ENCODE data around the gene CEP70.
"Not testable (repeated sequence)": the region's sequence is repeated elsewhere in the genome, so short reads cannot be mapped to it uniquely, and the experiment has no call there.

CEP70 gene

GRCh38 chr3:138591392-138591791, 2.7 kb downstream of the CEP70 start:
- DNase-seq: no peak

GRCh38 chr3:138588445-138588844, 5.6 kb downstream of the CEP70 start:
- no peak for DNase-seq

GRCh38 chr3:138587374-138587773, 6.7 kb downstream of the CEP70 start:
- DNase-seq: no peak

DNA sequence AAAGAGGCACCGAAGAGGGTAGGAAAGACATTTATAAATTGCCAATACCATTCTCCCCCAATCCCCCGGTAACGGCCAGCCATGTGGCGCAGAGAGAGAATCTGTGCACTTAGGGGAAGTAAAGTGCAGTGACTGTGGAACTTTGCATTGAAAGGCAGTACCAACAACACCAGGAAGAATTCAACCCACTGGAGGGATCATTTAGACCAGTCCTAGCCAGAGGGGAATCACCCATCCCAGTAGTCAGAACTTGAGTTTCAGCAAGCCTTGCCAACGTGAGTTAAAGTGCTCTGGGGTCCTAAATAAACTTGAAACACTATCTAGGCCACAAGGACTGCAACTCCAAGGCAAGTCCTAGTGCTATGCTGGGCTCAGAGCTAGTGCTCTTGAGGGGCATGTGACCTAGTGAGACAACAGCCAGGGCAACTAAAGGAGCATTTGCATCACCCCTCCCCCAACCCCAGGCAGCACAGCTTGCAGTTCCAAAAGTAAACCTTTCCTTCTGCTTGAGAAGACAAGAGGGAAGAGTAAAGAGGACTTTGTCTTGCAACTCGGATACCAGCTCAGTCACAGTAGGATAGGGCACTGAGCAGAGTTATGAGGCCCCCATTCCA, 15.0 kb downstream of the CEP70 start:
- DNase-seq: no peak

GRCh38 chr3:138578141-138578540, 15.9 kb downstream of the CEP70 start:
- no peak for DNase-seq

- DNase-seq: no peak
These were observed 20.9 kb downstream of the CEP70 start for GRCh38 chr3:138573138-138573537.

DNA sequence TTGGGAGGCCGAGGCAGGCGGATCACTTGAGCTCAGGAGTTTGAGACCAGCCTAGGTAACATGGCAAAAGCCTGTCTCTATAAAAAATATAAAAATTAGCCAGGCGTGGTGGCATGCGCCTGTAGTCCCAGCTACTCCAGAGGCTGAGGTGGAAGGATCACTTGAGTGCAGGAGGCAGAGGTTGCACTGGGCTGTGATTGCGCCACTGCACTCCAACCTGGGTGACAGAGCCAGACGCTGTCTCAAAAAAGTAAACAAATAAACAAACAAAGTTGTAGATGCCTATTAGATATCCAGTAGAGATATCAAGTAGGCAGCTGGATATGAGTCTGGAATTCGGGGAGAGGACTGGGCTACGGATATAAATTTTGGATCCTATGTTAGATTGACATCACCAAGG, 24.4 kb downstream of the CEP70 start:
- DNase-seq: not testable (repeated sequence)

- DNase-seq: no peak
These were observed 25.0 kb downstream of the CEP70 start for GRCh38 chr3:138569090-138569489.

- DNase-seq: no peak
These were observed 26.7 kb downstream of the CEP70 start for GRCh38 chr3:138567403-138567802.

GRCh38 chr3:138566293-138566692, 27.8 kb downstream of the CEP70 start:
- not testable (repeated sequence) for DNase-seq

- not testable (repeated sequence) for DNase-seq
These were observed 31.2 kb downstream of the CEP70 start for GRCh38 chr3:138562902-138563301.

- DNase-seq: no peak
These were observed 33.6 kb downstream of the CEP70 start for GRCh38 chr3:138560501-138560900.

DNA sequence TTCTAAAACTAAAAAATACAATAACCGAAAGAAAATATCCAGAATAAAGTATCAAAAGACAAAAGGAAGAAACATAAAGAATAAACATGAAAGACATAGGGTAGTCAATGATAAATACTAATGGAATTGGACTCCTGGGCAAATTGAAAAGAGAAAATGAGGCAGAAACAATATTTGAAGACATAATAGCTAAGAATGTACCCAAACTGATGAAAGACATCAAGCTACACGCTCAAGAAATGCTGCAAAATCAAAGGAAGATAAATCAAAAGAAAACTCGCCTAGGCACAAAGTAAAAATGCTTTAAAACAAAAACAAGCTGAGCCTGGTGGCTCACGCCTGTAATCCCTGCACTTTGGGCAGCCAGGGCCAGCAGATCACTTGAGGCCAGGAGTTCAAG, 34.9 kb downstream of the CEP70 start:
- no peak for DNase-seq

DNA sequence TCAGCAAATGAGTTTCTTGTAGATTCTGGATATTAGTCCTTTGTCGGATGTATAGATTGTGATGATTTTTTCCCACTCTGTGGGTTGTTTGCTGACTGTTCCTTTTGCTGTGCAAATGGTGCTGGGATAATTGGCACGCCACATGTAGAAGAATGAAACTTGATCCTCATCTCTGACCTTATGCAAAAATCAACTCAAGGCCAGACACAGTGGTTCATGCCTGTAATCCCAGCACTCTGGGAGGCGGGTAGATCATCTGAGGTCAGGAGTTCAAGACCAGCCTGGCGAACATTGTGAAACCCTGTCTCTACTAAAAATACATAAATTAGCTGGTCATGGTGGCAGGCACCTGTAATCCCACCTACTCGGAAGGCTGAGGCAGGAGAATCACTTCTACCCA, 39.3 kb downstream of the CEP70 start:
- not testable (repeated sequence) for DNase-seq

DNA sequence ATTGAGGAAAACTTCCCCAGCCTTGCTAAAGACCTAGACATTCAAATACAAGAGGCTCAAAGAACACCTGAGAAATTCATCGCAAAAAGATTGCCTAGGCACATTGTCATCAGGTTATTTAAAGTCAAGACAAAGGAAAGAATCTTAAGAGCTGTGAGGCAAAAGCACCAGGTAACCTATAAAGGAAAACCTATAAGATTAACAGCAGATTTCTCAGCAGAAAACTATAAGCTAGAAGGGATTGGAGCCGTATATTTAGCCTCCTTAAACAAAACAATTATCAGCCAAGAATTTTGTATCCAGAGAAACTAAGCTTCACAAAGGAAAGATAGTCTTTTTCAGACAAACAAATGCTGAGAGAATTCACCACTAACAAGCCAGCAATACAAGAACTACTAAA, 43.1 kb downstream of the CEP70 start:
- DNase-seq: not testable (repeated sequence)

DNA sequence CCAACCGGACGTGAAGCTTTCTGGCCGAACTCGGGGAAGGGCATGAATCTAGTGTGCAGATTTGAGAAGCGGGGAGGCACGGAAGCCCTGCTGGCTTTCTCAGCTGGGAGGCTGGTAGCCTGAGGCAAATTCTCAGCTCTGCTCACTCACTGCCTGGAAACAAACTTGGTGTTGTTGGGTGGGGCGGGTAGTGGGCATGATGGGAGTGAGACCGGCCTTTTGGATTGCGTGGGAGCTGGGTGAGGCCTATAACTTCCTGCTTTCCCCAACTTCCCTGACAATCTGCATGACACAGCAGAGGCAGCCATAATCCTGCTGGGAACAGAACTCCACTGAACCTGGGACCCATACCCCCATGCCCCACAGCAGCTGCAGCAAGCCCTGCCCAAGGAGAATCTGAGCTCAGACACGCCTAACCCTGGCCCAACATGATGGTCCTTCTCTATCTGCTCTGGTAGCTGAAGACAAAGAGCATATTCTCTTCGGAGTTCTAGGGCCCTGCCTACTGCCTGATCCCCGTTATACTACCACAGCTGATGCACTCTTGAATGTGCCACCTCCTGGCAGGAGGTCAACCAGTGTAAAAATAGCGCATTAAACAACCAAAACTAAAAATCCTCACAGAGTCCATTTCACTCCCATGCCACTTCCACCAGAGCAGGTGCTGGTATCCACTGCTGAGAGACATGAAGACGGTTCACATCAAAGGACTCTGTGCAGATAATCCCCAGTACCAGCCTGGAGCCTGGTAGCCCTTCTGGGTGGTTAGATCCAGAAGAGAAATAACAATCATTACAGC, 44.7 kb downstream of the CEP70 start:
- no peak for DNase-seq

DNA sequence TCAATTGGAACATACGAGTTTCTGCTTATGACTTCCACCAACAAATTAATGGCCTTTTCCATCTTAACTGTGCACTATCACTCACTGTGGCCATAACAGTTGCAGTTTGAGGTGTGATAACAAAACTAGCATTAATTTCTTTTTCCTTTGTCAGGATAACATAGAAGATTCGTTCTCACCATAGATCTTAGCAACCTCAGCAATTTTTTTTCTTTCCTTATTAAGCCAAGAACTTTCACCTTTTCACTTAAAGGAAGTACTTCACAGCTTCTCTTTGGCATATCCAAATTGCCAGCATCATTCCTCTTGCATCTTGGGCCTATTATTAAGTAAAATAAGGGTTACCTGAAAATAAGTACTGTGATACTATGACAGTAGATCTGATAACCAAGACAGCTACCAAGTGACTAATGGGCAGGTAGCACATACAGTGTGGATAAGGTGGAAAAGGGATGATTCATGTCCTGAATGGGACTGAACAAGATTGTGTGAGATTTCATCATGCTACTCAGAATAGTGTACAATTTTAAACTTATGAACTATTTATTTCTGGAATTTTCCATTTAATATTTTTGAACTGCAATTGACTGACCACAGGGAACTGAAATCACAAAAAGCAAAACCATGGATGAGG, 46.6 kb downstream of the CEP70 start:
- no peak for DNase-seq

DNA sequence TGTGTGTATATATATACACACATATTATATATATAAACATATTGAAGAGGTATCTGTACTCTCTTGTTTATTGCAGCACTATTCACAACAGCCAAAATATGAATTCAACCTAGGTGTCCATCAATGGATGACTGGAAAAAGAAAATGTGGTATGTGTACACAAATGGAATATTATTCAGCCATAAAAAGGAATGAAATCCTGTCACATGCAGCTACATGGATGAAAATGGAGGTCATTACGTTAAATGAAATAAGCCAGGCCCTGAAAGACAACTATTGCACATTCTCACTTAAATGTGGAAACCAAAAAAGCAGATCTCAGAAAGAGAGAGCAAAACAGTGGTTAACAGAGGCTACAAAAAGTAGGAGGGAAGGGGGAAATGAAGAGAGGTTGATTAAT, 49.5 kb downstream of the CEP70 start:
- no peak for DNase-seq

DNA sequence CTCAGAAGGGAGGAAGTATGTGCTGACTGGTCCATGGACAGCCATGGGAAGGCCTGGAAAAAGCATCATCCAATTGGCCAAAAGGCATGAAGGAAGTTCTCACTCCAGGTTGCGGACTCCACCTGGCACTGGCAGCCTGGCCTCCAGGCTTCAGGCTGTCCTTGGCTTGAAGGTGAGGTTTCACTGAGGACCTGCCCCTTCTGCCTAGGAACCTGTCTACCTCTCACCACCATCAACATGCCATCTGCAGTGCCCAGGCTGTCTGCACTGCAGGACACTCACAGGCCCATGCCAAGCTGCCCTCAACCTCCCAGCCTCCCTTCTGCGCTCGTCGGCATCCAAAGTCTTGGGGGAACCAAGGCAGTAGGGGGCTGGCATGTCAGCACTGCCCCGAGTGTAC, 51.1 kb downstream of the CEP70 start:
- DNase-seq: no peak

DNA sequence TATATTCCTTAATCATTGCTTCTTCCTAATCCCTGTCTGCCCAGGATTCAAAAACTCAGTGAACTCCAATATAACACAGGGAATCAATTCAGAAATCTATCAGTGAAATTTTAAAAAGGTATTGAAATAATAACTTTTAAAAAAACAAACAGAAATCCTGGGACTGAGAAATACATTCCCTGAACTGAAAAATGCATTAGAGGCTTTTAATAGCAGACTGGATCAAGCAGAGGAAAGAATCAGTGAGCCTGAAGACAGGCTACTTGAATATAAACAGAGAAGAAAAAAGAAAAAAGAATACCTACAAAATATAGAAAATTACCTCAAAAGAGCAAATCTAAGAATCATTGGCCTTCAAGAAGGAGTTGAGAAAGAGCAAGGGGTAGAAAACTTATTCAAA, 54.7 kb downstream of the CEP70 start:
- no peak for DNase-seq

GRCh38 chr3:138521445-138521844, 72.6 kb downstream of the CEP70 start:
- DNase-seq: not testable (repeated sequence)

- DNase-seq: no peak
These were observed 80.8 kb downstream of the CEP70 start for GRCh38 chr3:138513090-138513843.

DNA sequence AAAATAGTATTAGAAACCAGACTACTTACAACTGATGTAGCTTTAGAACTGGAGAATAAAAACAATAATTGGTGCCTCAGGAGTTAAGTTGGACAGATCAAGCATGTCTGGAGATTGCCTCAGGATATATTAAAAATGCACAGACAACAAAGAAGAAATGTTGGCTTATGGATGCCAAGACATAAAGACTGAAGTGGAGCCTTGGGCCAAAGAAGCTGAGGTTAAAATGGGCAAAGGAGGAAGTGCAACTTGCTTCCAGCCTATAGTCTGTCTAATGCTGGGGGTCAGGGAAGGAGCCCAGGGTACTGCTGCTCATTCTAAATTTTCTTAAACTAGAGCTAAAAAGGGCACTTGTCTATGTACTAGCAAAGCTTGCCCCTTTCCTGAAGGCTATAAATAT, 82.1 kb downstream of the CEP70 start:
- no peak for DNase-seq

Data from DMS153 (cell line).